Measurements from ENCODE around the gene NUP93.

NUP93 gene

DNA sequence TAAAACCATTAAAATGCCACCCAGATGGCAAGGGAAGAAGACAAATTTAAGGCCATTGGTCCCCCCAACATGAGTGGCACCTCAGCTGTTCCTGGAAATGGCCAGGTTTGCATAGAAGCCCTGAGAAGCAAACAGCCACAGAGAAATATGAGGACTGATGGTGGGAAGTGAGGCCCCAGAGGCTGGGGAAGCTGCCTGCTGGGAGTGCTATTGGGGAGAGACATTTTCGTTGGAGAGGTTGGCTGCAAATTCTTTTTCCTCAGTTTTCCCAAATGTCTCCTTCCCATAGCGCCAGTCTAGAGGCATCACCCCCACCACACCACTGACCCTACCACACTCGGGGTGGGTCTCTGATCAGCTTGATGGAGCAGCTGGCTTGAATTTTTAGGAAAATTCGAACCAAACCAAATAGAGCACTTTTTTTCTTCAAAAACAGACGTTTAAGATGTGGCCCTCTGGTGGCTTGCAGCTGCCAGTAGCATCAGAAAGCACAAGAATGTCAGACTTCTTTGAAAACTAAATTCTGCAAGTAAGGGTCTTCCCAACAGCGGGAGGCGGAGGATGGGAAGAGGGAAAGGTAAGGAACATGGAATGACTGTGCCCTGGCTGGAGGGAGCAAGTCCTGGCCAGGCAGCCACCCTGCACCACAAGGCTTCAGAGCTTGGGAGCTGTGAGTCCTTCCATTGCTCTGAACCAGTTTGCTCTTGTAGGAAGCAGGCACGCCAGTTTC lies 121.9 kb downstream of the NUP93 start:
- Histone ChIP-seq H3K9ac (ENCODE audit: low read length) (no peak overlapping the region), H3K4me2 (ENCODE audit: low read depth, low read length) (no peak overlapping the region)
- no peak for TF ChIP-seq EZH2phosphoT487 (IDR thresholded peaks at IDR 0.05; ENCODE audit: low read length)
- TF ChIP-seq, protein P1, sequence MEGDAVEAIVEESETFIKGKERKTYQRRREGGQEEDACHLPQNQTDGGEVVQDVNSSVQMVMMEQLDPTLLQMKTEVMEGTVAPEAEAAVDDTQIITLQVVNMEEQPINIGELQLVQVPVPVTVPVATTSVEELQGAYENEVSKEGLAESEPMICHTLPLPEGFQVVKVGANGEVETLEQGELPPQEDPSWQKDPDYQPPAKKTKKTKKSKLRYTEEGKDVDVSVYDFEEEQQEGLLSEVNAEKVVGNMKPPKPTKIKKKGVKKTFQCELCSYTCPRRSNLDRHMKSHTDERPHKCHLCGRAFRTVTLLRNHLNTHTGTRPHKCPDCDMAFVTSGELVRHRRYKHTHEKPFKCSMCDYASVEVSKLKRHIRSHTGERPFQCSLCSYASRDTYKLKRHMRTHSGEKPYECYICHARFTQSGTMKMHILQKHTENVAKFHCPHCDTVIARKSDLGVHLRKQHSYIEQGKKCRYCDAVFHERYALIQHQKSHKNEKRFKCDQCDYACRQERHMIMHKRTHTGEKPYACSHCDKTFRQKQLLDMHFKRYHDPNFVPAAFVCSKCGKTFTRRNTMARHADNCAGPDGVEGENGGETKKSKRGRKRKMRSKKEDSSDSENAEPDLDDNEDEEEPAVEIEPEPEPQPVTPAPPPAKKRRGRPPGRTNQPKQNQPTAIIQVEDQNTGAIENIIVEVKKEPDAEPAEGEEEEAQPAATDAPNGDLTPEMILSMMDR (IDR thresholded peaks at IDR 0.05; ENCODE audit: low read length), result peak; percentile 41

DNA sequence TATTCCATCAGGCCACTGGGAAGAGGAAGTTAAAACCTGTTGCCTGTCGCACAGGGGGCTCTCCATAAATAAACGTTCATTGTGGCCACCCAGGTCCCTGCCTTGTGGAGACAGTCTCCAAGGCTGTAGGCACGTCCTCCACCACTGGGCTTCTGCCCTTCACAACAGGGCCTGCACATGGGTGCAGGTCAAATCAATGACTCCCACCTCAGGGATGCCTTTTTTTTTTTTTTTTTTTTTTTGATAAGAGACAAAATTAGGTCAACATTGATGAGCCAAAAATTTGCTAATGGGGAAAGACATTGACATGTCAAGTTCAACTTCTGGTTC lies 122.4 kb downstream of the NUP93 start:
- no peak overlapping the region for H3K4me3 ChIP-seq (ENCODE audit: low read length)
- no peak overlapping the region for H3K9ac ChIP-seq (ENCODE audit: low read length)
- DNase-seq, result no peak
- H3K9me2 ChIP-seq (replicated peaks; ENCODE audit: insufficient read depth, low read length), result no peaks in the 10 kb centered on the region
- H3K27ac ChIP-seq (ENCODE audit: low read length), result no peak overlapping the region
- peaks cover 8% of the 10 kb centered on the region for H3K4me1 ChIP-seq (ENCODE audit: low read length)
- no peaks in the 10 kb centered on the region; the same call in 1 of the 2 replicates for H3F3A ChIP-seq (ENCODE audit: insufficient read depth, low read length)
- no peaks in the 10 kb centered on the region for H3K9me3 ChIP-seq (replicated peaks; ENCODE audit: insufficient read depth, low read length)
- no peak overlapping the region for H3K4me2 ChIP-seq (ENCODE audit: low read depth, low read length)
- no peaks in the 10 kb centered on the region for H4K20me1 ChIP-seq (ENCODE audit: insufficient read depth, low read length)
- no peak overlapping the region for H2AFZ ChIP-seq (ENCODE audit: low read length)
- TF ChIP-seq EZH2 (optimal IDR thresholded peaks at IDR 0.05; ENCODE audit: low read depth, low read length) (no peak), EZH2phosphoT487 (IDR thresholded peaks at IDR 0.05; ENCODE audit: low read length) (no peak)
- TF ChIP-seq, protein P1 (IDR thresholded peaks at IDR 0.05; ENCODE audit: low read length), result no peak
- no peaks in the 10 kb centered on the region for H3K79me2 ChIP-seq (ENCODE audit: low read length)
- H3K27me3 ChIP-seq (replicated peaks; ENCODE audit: insufficient read depth, low read length), result no peaks in the 10 kb centered on the region
- no peaks in the 10 kb centered on the region for H3K36me3 ChIP-seq (replicated peaks; ENCODE audit: insufficient read depth, low read length)

More for the DNA sequence above, 121.9 kb downstream of the NUP93 start:
- Histone ChIP-seq H3K27ac (ENCODE audit: low read length) (no peak overlapping the region), H4K20me1 (ENCODE audit: insufficient read depth, low read length) (no peaks in the 10 kb centered on the region), H3K36me3 (replicated peaks; ENCODE audit: insufficient read depth, low read length) (no peaks in the 10 kb centered on the region), H3F3A (ENCODE audit: insufficient read depth, low read length) (no peaks in the 10 kb centered on the region; the same call in 1 of the 2 replicates), H2AFZ (ENCODE audit: low read length) (no peak overlapping the region), H3K27me3 (replicated peaks; ENCODE audit: insufficient read depth, low read length) (no peaks in the 10 kb centered on the region), H3K4me1 (ENCODE audit: low read length) (peaks cover 8% of the 10 kb centered on the region), H3K4me3 (ENCODE audit: low read length) (no peak overlapping the region), H3K79me2 (ENCODE audit: low read length) (no peaks in the 10 kb centered on the region), H3K9me2 (replicated peaks; ENCODE audit: insufficient read depth, low read length) (no peaks in the 10 kb centered on the region), H3K9me3 (replicated peaks; ENCODE audit: insufficient read depth, low read length) (no peaks in the 10 kb centered on the region)
- DNase-seq, result no peak

DNA sequence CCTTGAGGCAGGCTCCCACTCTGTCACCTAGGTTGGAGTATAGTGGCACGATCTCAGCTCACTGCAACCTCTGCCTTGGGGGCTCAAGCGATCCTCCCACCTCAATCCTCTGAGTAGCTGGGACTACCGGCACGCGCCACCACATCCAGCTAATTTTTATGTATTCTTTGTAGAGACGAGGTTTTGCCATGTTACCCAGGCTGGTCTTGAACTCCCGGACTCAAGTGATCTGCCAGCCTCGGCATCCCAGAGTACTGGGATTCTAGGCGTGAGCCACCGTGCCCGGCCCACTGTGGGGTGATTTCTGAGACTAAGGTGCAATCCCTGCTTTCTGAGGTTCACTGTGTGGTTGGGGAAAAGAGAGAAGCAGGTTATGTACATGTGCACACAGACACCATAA lies 123.0 kb downstream of the NUP93 start:
- Histone ChIP-seq H3K4me3 (ENCODE audit: low read length) (no peak overlapping the region), H3K27ac (ENCODE audit: low read length) (no peak overlapping the region), H3K4me1 (ENCODE audit: low read length) (peaks cover 2% of the 10 kb centered on the region), H3K9me2 (replicated peaks; ENCODE audit: insufficient read depth, low read length) (no peaks in the 10 kb centered on the region), H3F3A (ENCODE audit: insufficient read depth, low read length) (no peaks in the 10 kb centered on the region; the same call in 1 of the 2 replicates), H3K36me3 (replicated peaks; ENCODE audit: insufficient read depth, low read length) (no peaks in the 10 kb centered on the region), H2AFZ (ENCODE audit: low read length) (no peak overlapping the region), H3K27me3 (replicated peaks; ENCODE audit: insufficient read depth, low read length) (no peaks in the 10 kb centered on the region), H3K4me2 (ENCODE audit: low read depth, low read length) (no peak overlapping the region), H3K9me3 (replicated peaks; ENCODE audit: insufficient read depth, low read length) (no peaks in the 10 kb centered on the region), H3K79me2 (ENCODE audit: low read length) (no peaks in the 10 kb centered on the region), H4K20me1 (ENCODE audit: insufficient read depth, low read length) (no peaks in the 10 kb centered on the region), H3K9ac (ENCODE audit: low read length) (no peak overlapping the region)
- TF ChIP-seq EZH2phosphoT487 (IDR thresholded peaks at IDR 0.05; ENCODE audit: low read length), result no peak
- no peak for DNase-seq

DNA sequence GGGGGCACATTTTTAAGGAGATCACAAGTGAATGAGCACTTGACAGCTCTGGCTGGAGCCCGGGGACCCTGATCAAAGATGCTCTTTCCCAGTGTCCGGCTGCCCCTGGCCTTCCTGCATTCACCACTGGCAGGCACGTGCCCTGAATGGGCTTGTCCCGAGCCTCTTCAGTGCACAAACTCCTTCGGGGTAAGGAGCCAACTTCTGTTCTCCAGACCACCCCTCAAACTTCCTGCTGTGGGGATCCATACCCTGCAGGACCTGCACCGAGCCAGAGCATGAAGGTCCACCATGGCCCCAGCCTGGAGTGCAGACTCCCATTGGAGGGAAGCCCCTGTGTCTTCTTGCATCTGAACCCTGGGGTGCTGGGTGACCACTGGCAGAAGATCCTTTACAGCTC lies 125.3 kb downstream of the NUP93 start:
- TF ChIP-seq EZH2phosphoT487 (IDR thresholded peaks at IDR 0.05; ENCODE audit: low read length) (no peak), EZH2 (optimal IDR thresholded peaks at IDR 0.05; ENCODE audit: low read depth, low read length) (no peak)
- TF ChIP-seq, protein P1 (IDR thresholded peaks at IDR 0.05; ENCODE audit: low read length), result no peak
- Histone ChIP-seq H3K9me2 (replicated peaks; ENCODE audit: insufficient read depth, low read length) (no peaks in the 10 kb centered on the region), H3F3A (ENCODE audit: insufficient read depth, low read length) (peaks cover 7% of the 10 kb centered on the region), H3K27ac (ENCODE audit: low read length) (no peak overlapping the region), H4K20me1 (ENCODE audit: insufficient read depth, low read length) (no peaks in the 10 kb centered on the region), H3K4me3 (ENCODE audit: low read length) (no peak overlapping the region), H3K36me3 (replicated peaks; ENCODE audit: insufficient read depth, low read length) (no peaks in the 10 kb centered on the region), H3K9ac (ENCODE audit: low read length) (no peak overlapping the region), H3K27me3 (replicated peaks; ENCODE audit: insufficient read depth, low read length) (no peaks in the 10 kb centered on the region), H2AFZ (ENCODE audit: low read length) (no peak overlapping the region), H3K4me2 (ENCODE audit: low read depth, low read length) (no peak overlapping the region), H3K4me1 (ENCODE audit: low read length) (peaks cover 9% of the 10 kb centered on the region), H3K9me3 (replicated peaks; ENCODE audit: insufficient read depth, low read length) (no peaks in the 10 kb centered on the region), H3K79me2 (ENCODE audit: low read length) (no peaks in the 10 kb centered on the region)
- no peak for DNase-seq

Data from MM.1S (cell line).